Endothelial cell of hepatic sinusoid (primary cell): ENCODE measurements around the gene TRIM25.

Experiments used
- in situ Hi-C: cut with HindIII; loops from 2 replicates; pipeline ENCODE4 v1.10.0; 2017; ENCODE audit warnings: low sequenced_read_pairs

TRIM25 gene

GRCh38 chr17:56868716-56869115, 45.1 kb downstream of the TRIM25 start:
- in situ Hi-C loops = no loop called here

- in situ Hi-C loops = no loop called here
Measured at GRCh38 chr17:56867948-56868376, 45.9 kb downstream of the TRIM25 start.

- in situ Hi-C loops = no loop called here
Measured at GRCh38 chr17:56866496-56866895, 47.4 kb downstream of the TRIM25 start.

GRCh38 chr17:56866076-56866475, 47.8 kb downstream of the TRIM25 start:
- in situ Hi-C loops = no loop called here

- in situ Hi-C loops = no loop called here
Measured at GRCh38 chr17:56863974-56864373, 49.9 kb downstream of the TRIM25 start.

GRCh38 chr17:56861899-56862298, 52.0 kb downstream of the TRIM25 start:
- in situ Hi-C loops = no loop called here

- in situ Hi-C loops = loop anchor here (5.0 kb wide), 1 partner anchor 51 kb away; no protein-coding TSS in a partner anchor
Measured at GRCh38 chr17:56851008-56851407, 62.8 kb downstream of the TRIM25 start.

GRCh38 chr17:56850591-56850990, 63.3 kb downstream of the TRIM25 start:
- in situ Hi-C loops = loop anchor here (5.0 kb wide), 1 partner anchor 52 kb away; no protein-coding TSS in a partner anchor

- in situ Hi-C loops = no loop called here
Measured at GRCh38 chr17:56849131-56849530, 64.7 kb downstream of the TRIM25 start.

- in situ Hi-C loops = no loop called here
Measured at GRCh38 chr17:56847106-56847505, 66.7 kb downstream of the TRIM25 start.

GRCh38 chr17:56845934-56846333, 67.9 kb downstream of the TRIM25 start:
- in situ Hi-C loops = no loop called here

GRCh38 chr17:56842577-56842976, 71.3 kb downstream of the TRIM25 start:
- in situ Hi-C loops = no loop called here

GRCh38 chr17:56838687-56839086, 75.2 kb downstream of the TRIM25 start:
- in situ Hi-C loops = no loop called here
